LHCN-M2 (cell line): ENCODE measurements around the gene PDZD11. TPM values are rescaled to one million over a fixed set of nuclear protein-coding genes. Genes with fewer than 3 reads are reported as not detected.
A peak's percentile ranks its signal among the peaks of the same experiment; 100 is the strongest.
"Not testable (repeated sequence)": the region's sequence is repeated elsewhere in the genome, so short reads cannot be mapped to it uniquely, and the experiment has no call there.

Experiments
- DNase-seq: peaks from one replicate; pipeline ENCODE4 v3.0.0-alpha.2; 2012; ENCODE audit warnings: low read depth
- polyA plus RNA-seq: library from polyadenylated mRNA; unstranded; fragments of >200 nt; gene quantifications from one replicate; pipeline ENCODE4 v1.2.1, GENCODE V29; 2012; ENCODE audit warnings: missing spikeins
- total RNA-seq: library from RNA; depleted of rRNA; stranded (reverse); fragments of >200 nt; gene quantifications from 2 replicates; pipeline ENCODE4 v1.2.3, GENCODE V29; 2014; rRNA removed

PDZD11 gene, protein sequence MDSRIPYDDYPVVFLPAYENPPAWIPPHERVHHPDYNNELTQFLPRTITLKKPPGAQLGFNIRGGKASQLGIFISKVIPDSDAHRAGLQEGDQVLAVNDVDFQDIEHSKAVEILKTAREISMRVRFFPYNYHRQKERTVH
- total RNA-seq = 83.5 and 84.9 TPM in 2 replicates
- polyA plus RNA-seq = 168 TPM

DNA sequence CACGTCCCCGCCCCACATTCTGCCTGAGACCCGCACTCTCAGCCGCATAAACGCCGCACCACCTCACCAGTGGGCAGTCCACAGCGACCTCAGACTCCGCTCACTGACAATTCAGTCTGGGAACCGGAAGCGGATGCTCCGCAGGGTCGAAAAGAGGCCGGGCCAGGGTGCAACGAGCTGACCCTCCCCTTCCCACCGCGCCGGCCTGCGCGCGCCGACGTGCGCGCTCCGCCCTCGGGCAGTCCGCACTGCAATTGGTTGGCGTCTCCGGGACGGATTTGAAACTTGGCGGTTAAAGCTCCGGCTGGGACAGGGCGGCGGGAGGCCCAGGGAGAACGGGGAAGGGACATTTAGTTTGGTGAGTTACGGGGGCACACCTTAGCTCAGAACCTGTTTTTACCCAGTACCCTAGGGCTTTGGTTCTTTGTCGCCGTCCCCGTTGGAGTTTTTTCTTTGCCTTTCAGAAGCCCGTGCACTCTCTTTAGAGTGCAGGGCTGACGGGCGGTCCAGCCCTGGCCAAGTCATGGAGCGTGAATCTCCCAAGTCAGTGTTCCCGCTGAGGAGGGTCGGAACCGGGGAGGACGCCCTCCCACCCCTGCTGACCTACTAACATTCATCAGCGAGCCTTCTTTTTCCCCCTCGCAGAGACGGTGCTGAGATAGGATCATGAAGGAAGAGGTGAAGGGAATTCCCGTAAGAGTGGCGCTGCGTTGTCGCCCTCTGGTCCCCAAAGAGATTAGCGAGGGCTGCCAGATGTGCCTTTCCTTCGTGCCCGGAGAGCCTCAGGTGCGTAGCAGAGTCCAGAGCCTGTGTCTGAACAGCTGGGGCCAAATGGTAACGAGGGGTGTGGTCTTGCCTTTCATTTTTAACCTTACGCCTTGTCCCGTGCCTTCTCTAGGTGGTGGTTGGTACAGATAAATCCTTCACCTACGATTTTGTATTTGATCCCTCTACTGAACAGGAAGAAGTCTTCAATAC, at the start of gene PDZD11, which contains the start of gene KIF4A:
PDZD11 (minus strand) TSS at position 135 of the 978 bp plus-strand sequence. CDS start 586 bp downstream, outside the sequence.
KIF4A (plus strand) TSS at position 312 of the 978 bp plus-strand sequence; CDS start at position 667, 355 bp downstream.
- peak; percentile 79 for DNase-seq

DNA sequence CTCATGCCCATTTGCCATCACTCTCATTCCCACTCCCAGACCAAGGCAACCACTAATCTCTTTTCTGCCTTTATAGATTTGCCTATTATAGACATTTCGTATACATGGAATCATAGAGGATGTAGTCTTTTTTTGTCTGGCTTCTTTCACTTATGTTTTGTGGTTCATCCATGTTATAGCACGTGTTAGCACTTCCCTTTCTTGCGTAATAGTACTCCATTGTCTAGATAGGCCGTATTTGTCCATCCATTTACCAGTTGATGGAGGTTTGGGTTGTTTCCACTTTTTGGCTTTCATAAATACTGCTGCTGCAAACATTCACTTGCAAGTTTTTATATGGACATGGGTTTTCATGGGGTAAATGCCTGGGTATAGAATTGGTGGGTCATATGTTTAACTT, 48.6 kb upstream of the PDZD11 start:
- DNase-seq = no peak

DNA sequence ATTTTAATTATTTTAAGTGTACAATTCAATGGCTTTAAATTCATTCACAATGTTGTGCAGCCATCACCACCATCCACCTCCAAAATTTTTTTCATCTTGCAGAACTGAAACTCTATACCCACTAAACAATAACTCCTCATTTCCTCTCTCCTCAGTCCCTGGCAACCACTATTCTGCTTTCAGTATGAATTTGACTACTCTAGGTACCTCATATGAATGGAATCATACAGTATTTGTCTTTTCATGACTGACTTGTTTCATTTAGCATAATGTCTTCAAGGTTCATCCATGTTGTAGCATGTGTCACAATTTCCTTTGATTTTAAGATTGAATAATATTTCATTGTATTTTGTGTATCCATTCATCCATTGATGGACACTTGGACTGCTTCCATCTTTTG, 47.0 kb upstream of the PDZD11 start:
- DNase-seq = no peak

DNA sequence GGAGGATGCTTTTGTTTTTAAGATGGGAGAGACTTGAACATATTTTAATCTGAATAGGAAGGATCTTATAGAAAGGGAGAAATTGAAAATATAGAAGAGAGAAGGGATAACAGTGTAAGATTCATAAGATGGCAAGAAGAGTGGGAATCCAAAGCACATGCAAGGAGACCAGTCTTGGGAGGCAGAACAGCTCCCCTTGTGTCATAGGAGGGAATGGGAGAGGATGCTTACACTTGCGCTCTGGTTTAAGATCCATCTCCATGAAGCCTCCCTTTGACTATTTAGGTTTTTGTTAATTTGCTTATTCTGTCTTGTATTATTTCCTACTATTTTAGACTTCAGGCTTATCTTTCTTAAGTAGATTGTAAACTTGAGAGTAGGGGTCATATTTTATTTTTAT, 42.9 kb upstream of the PDZD11 start:
- DNase-seq = no peak

DNA sequence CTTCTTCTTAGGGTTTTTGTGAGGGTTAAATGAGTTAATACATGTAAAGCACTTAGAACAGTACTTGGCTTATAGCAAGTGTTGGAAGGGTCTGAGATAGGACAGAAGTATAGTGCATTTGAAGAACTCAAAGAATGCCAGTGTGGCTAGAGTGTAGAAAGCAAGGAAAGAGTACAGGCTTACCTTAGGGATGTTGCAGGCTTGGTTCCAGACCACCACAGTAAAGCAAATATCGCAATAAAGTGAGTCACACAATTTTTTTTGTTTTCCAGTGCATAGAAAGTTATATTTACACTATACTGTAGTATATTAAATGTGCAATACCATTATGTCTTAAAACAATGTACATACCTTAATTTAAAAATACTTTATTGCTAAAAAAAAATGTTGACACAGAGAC, 41.4 kb upstream of the PDZD11 start:
- DNase-seq = no peak

DNA sequence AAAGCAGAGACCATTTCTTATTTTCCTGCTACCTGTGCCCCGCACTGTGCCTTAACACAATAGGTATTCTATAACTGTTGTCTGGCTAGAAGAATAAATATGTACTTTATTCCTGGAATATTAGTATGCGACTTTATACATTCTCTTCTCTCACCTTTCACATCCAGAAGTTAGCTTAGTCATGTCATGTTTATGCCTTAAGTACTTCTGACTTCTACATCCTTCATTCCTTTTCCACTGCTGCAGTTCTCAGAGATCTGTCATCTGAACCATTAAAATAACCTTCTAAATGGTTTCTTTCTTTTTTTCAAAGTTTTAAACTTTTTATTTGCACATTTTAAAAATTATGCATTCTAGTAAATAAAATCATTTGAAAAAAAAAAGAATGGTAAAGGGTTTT, 34.6 kb upstream of the PDZD11 start:
- no peak for DNase-seq

DNA sequence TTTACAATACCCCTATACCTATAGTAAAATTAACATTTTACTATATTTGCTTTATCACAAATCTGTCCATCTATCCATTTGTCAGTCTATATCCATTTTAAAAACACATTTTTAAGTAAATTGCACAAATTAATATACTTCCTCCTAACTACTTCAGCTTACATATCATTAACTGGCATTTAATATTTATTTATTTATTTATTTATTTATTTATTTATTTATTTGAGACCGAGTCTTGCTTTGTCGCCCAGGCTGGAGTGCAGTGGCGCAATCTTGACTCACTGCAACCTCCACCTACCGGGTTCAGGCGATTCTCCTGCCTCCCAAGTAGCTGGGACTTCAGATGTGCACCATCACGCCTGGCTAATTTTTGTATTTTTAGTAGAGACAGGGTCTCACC, 33.9 kb upstream of the PDZD11 start:
- not testable (repeated sequence) for DNase-seq

DNA sequence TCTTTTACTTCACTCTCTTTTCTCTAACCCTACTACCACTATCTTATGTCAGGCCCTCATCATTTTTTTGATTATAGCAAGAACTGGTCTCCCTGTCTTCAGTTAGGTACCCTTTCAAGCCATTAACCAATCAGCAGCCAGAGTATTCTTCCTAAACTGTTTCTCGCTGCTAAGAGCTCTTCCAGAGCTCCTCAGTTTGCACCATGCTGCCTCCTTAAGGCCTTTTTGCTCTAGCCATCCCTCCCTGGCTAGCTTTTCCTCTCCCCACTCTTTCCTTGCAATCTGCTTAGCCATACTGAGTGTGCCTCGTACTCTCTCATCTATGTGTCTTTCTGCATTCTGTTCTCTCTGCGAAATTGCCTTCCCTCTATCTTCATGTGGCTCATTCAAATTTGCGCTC, 33.1 kb upstream of the PDZD11 start:
- no peak for DNase-seq

DNA sequence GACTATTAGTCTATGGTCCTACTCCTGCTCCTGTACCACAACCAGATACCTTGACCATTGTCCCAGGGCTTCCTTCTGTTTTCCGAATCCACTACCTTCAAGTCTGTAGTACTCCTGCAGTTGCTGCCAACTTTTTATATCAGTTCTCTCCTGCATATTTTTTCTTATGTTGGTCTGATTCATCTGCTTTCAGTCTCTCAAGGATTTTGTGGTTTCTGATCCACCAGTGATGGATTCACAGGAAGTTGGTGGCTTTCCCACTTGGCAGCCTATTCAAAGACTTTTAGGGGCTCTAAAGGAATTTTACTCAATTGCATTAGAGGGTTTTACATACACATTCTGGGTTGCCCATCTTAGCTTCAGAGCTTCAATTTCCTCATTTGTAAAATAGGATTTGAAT, 23.8 kb upstream of the PDZD11 start:
- DNase-seq = peak; percentile 56

DNA sequence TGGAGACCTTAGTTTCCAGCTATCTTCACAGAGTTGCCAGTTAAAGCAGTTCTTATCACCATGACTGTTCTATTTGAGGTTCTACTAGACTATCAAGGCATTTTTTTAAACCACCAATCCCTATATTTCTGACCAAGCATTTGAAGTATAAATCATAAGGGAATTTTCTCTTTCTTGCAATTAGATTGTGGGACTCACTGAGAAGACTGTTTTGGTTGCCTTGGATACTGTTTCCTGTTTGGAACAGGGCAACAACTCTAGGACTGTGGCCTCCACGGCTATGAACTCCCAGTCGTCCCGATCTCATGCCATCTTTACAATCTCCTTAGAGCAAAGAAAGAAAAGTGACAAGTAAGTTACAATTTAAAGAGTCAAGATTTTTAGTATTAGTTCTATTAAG, 12.0 kb upstream of the PDZD11 start:
- peak; percentile 5 for DNase-seq

DNA sequence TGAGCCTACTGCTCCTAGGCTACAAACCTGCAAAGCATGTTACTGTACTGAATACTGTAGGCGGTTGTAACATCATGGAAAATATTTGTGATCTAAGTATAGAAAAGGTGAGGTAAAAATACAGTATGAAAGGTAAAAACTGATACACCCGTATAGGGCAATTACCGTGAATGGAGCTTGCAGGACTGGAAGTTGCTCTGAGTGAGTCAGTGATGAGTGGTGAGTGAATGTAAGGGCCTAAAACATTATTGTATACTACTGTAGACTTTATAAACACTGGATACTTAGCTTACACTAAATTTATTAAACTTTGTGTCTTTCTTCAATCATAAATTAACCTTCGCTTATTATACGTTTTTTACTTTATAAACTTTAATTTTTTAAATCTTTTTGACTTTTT, 3.9 kb upstream of the PDZD11 start:
- DNase-seq = no peak

DNA sequence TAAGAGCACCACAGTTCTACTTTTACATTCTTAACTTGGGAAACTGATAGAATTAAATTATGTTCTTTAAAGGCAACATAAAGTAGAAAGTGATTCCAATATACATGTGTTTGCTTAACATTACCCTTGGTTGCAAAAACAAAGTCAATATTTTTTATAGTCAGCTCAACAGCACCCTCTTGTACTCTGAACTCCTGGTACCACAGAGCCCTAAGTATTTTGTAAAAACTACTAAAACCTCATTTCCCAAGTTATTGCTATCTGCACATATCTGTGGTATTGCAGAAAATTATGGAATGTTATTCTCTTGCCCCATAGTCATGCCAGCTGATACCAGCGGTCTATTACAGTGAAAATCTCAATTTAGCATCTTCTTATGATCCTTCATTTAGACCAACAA, 3.1 kb upstream of the PDZD11 start:
- DNase-seq = peak; percentile 46

DNA sequence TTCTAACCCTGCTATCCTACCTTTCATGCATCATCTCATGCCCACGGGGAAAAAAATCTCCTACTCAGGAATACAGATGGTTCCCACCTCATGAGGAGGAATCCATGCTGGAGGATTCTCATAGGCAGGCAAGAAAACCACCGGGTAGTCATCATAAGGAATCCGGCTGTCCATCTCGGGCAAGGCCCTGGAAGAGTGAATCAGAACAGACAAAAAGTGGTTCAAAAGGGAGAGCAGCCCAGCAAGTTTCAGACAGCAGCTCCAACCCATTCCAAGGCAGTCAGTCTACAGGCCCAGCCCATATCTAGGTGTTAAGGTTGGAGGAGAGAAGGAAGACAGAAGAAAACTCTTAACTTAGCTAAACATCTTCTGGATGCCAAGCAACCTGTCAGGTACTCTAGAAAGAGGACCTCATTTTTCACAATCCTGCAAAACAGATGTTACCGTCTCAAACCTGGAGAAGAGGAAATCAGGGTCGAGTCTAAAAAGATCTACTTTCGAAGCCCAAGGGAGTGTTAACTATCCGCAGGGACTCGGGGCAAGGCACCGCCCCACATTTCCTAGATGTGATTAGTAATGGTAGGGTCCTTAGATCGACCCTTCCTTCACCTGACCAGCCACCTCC, 447 bp downstream of the PDZD11 start:
- DNase-seq = no peak

DNA sequence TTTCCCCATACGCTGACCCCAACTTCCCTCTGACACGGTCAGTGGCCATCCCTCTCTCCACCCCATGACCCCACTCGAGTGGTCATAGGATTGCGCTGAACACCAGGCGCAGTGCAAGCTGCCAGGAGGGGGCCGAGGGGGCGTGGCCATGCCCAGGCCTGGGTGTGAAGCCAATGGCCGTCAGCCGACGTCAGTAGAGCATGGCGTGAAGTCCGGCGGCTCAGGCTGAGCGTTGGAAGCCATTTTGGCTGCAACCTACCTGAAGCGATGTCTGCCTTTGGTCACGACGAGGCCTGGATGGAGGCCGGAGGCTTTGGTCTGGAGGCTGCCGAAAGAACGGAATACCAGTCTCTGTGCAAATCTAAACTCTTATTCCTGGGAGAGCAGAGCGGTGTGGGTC, 7.8 kb downstream of the PDZD11 start, which contains the start of gene RAB41:
RAB41 (plus strand) TSS at position 222 of the 400 bp plus-strand sequence; CDS start at position 268, 46 bp downstream.
- no peak for DNase-seq

DNA sequence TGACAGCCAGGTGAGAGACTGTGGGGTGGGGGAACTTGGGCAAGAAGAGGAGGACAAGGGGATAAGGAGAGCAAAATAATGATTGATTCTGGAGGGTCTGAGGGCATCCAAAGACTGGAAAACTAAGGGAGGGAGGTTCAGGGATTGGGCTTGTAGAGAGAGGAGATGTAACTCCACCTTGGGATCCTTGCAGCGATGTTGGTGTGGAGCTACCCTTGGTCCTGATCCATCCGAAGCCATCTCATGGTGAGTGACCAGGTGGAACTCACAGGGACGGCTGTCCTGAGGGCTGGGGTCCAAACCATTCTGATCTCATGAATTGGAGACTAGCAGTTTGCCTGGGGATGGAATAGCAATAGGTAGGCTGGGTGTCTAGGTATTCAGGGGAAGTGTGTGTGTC, 9.2 kb downstream of the PDZD11 start:
- no peak for DNase-seq

DNA sequence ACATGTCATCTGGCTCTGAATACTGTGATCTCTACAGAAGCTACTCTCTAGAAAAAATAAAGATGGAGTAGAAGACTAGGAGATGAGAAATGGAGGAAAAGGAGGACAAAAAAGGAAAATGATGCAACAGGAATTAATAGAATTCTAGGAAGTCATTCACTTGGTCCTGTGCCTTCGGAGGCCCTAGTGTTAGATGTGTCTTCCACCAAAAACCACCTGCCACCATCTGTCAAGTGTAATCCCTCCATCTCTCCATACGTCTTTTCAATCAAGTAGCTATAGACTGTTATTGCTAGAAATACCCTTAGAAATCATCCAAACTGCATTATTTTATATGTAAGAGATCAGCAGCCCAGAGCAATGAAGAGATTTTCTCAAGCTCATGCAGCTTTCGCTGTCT, 10.6 kb downstream of the PDZD11 start:
- DNase-seq = no peak

DNA sequence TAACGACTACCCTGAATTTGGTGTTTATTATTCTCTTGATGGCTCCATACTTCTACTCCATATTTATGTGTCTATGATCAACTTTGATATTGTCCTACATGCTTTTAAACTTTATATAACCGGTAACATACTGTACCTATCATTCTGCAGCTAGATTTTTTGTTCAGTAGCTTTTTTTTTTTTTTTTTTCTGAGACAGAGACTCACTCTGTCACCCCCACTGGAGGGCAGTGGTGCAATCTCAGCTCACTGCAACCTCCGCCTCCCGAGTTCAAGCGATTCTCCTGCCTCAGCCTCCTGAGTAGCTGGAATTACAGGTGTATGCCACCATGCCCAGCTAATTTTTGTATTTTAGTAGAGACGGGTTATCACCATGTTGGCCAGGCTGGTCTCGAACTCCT, 15.7 kb downstream of the PDZD11 start:
- not testable (repeated sequence) for DNase-seq

DNA sequence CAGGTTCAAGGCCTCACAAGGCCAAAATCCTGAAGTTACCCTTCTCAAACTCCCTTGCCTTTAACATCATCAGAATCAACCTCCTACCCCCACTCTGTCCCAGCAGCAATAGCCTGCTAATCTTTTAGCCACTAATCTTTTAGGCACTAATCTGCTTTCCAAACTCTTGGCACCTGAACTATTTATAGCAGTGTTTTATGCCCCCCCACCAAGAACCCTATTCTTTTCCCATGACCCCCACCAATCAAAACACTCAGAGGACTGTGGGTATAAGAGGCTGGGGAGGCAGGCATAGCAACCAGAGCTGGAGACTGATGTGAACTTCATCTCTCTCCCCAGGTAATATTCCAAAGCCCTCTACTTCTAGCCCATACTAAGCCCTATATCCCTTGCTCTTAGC, 21.7 kb downstream of the PDZD11 start, which contains the start of gene ARR3:
ARR3 (plus strand) TSS at position 301 of the 400 bp plus-strand sequence. CDS start 1,052 bp downstream, outside the sequence.
- DNase-seq = no peak

DNA sequence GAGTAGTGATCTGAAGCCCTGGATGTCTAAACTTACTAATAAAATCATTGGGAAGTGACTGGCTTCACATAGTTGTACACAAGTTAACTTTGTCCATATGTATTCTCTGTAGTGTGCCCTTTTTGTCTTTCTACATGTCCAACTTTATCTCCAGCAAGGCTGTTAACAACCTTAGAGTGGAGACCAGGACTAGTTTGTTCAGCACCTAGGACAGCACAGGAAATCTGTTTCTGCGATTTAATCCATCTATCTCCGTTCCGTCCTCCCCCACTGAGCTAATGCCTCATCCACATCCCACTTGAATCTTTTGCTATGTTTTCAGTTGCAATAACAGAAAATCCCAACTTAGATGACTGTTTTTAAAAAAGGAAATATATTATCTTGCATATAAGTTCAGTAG, 24.9 kb downstream of the PDZD11 start:
- no peak for DNase-seq

DNA sequence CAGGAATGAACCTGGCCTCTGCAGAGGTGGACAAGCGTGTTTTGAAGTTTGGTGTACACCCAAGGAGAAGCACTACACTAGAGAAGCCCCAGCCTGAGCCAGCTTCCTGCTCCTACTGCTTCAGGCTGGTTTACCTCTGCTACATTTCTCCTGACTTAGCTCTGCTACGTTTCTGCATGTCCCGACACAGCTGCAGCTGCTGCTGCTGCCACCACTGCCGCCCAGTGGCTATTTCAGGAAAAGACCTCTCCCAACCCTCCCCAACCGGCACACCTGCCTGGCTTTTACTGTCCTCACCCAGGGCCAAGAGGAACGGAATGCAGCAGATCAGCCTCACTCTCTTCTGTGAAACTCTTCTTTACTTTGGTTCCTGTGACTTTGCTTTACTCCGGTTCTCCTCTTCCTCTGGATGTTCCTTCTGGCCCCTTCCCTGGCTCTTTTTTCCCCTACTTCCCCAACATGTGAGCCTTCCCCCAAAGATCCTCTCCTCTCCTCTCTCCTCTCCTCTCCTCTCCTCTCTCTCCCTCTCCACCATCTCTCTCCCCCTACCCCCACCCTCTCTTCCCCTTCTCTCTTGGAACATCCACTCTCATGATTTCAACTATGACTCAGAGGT, 26.7 kb downstream of the PDZD11 start:
- DNase-seq = peak; percentile 5

DNA sequence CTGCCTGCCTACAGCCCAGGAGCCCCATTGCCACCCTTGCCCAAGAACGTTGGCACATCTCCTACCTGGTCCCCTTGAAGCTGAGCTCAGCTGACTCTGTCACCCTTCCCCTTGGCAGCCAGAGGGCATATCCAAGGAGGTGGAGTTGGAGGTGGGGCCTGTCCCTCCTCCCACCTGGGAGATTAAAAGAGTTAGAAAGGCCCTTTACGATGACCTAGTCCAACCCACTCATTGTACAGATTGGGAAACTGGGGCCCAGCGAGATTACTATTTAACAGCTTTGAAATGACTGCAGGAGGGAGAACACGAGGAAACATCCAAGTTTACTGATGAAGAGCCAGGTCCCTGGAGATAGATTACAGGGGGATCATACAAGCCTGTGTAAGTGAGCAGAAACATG, 29.6 kb downstream of the PDZD11 start, which contains the start of gene P2RY4:
P2RY4 (minus strand) TSS at position 101 of the 400 bp plus-strand sequence. CDS start 580 bp downstream, outside the sequence.
- no peak for DNase-seq
